ENCODE measurements around the gene NCOA6. TPM values are rescaled to one million over a fixed set of nuclear protein-coding genes. Genes with fewer than 3 reads are reported as not detected.

The NCOA6 gene
- total RNA-seq = 10 to 100 TPM; 16.9 to 26.1 (median 24.0) TPM

DNA sequence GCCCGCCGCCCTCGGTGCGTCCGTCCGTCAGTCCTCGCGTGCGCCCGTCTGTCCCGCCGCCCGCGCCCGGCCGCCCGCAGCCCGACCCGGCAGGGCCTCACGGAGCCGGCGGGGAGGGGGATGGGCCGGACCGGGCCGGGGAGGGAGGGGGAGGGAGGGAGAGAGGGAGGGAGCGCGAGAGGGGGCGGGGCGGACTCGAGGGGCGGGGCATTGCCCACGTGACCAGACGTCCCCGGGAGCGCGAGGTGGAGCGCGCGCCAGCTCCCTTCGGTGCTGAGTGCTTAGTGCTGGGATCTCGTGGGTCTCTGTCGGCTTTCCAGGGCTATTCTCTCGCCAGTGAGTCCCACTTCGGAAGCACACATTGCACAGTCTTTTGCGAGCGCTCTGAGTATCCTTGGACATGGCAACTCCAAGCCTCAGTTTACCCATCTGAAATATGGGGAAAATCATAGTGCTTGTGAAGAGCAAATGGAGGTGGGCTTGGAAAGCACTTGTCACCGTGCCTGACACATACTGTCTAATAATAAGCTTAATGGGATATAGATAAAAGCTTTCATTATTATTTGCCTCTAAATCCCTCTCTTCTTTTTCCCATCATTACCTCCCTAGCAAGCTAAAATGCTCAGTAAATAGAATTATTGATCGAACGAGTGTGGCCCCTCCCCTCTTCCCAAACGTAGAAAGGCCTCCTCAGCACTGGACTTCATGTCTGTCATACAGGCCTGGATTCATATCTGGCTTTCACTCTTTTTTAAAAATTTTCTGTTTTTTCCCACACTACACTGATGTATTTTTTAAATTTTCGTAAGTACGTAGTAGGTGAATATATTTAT is at the start of gene NCOA6:
NCOA6 (minus strand) TSS at position 122 of the 833 bp plus-strand sequence. CDS start 43,296 bp downstream, outside the sequence.
- 30 to 36% methylated on average over 8 to 12 of the region's 52 CpGs for WGBS, 2 donors
- Histone ChIP-seq H3K36me3 (no peaks in the 10 kb centered on the region), H3K4me1 (peaks cover 0 to 44% (median 8%) of the 10 kb centered on the region in 4 donors), H3K27me3 (no peaks in the 10 kb centered on the region), H3K27ac (peak within 1 kb of the TSS; percentile 69 to 95 (median 90)), H3K9me3 (no peaks in the 10 kb centered on the region), H3K4me3 (peak within 1 kb of the TSS; percentile 82 to 97 (median 86))
- TF ChIP-seq EP300 (IDR thresholded peaks at IDR 0.05) (peak in 1 of 2 donors; percentile 23), POLR2A (IDR thresholded peaks at IDR 0.05) (no peak)
- TF ChIP-seq, protein P1, sequence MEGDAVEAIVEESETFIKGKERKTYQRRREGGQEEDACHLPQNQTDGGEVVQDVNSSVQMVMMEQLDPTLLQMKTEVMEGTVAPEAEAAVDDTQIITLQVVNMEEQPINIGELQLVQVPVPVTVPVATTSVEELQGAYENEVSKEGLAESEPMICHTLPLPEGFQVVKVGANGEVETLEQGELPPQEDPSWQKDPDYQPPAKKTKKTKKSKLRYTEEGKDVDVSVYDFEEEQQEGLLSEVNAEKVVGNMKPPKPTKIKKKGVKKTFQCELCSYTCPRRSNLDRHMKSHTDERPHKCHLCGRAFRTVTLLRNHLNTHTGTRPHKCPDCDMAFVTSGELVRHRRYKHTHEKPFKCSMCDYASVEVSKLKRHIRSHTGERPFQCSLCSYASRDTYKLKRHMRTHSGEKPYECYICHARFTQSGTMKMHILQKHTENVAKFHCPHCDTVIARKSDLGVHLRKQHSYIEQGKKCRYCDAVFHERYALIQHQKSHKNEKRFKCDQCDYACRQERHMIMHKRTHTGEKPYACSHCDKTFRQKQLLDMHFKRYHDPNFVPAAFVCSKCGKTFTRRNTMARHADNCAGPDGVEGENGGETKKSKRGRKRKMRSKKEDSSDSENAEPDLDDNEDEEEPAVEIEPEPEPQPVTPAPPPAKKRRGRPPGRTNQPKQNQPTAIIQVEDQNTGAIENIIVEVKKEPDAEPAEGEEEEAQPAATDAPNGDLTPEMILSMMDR (IDR thresholded peaks at IDR 0.05) = no peak
- peak; percentile 81 to 85 for DNase-seq (ENCODE audit: low spot score in 2 of 2)

- Histone ChIP-seq H3K27me3 (no peaks in the 10 kb centered on the region), H3K27ac (peak overlapping the region; percentile 67 to 93 (median 82)), H3K4me3 (no peak overlapping the region), H3K9me3 (no peaks in the 10 kb centered on the region), H3K4me1 (peaks cover 0 to 51% (median 10%) of the 10 kb centered on the region in 4 donors), H3K36me3 (no peaks in the 10 kb centered on the region)
- WGBS, 2 donors = 21 to 38% methylated on average over 2 of the region's 2 CpGs
- TF ChIP-seq, protein P1 (IDR thresholded peaks at IDR 0.05) = peak; percentile 71 to 92 (median 86)
- peak in 1 of 2 donors; percentile 52 for TF ChIP-seq EP300 (IDR thresholded peaks at IDR 0.05)
- no peak for TF ChIP-seq POLR2A (IDR thresholded peaks at IDR 0.05)
- peak; percentile 76 to 96 for DNase-seq (ENCODE audit: low spot score in 2 of 2)
These were observed 48.7 kb upstream of the NCOA6 start for GRCh38 chr20:34874094-34874654.

DNA sequence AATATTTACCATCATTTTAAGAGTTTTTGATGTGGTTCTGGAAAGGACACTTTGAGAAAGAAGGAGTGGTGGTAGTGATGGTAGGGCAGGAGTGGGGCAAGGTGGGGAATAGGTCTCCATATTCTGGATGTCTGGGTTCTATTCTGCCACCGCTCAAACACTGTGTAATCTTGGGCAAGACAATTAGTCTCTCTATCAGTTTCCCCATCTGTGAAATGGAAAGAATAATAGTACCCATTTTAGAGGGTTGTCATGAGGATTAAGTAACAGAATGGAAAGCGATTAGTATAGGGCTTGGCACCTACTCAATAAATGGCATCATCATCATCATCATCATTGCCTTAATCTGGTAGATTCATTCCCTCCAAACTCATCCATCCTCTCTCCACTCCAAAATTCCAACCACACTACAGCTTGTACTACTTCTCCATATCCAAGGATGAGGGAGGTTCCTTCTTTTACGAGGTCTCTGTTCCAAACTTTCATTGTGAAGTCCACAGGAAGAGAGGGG is 48.2 kb upstream of the NCOA6 start:
- no peak for TF ChIP-seq EP300 (IDR thresholded peaks at IDR 0.05)
- TF ChIP-seq, protein P1 (IDR thresholded peaks at IDR 0.05) = no peak
- no peak for TF ChIP-seq POLR2A (IDR thresholded peaks at IDR 0.05)
- WGBS, 2 donors = 52 to 57% methylated on average over 3 of the region's 3 CpGs
- Histone ChIP-seq H3K4me3 (no peak overlapping the region), H3K4me1 (peaks cover 0 to 50% (median 10%) of the 10 kb centered on the region in 4 donors), H3K27ac (peak overlapping the region in 2 of 4 donors; percentile 82 to 93), H3K27me3 (no peaks in the 10 kb centered on the region), H3K9me3 (no peaks in the 10 kb centered on the region), H3K36me3 (no peaks in the 10 kb centered on the region)
- DNase-seq (ENCODE audit: low spot score in 2 of 2) = no peak

DNA sequence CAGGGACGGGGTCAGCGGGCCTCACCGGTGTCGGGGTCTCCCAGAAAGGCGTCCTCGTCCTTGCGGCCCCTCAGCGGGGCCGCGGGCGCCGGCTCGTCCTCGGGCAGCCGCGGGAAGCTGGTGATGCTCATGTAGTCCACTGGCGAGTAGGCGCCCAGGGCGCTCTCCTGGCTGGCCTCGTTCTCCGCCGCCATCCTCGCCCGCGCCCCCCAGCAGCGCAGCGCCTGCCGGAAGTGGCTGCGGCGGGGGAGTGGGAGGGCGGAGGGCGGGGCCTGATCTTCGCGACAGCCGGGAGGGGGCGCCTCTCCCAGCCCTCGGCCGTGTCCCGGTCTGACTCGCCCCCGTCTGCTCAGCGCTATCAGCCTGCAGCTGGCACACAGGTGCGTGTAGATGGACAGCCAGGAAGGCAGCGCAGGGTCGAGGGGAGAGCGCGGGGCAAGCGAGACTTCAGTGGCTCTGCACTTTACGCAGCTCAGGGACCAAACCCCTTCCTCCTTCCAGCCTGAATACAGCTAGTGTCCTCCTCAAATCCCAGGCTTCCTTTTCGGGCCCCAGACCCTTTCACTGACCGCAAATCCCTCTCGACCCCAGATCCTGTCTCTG is 47.3 kb upstream of the NCOA6 start, which contains the start of gene GGT7:
GGT7 (minus strand) TSS at position 235 of the 603 bp plus-strand sequence; CDS start at position 194, 41 bp downstream.
- TF ChIP-seq, protein P1 (IDR thresholded peaks at IDR 0.05) = peak; percentile 70 to 89 (median 80)
- TF ChIP-seq EP300 (IDR thresholded peaks at IDR 0.05) (peak in 1 of 2 donors; percentile 69), POLR2A (IDR thresholded peaks at IDR 0.05) (peak in 1 of 2 donors; percentile 37)

More for the DNA sequence above, 47.3 kb upstream of the NCOA6 start, which contains the start of gene GGT7:
- H3K4me3 ChIP-seq = peak within 1 kb of the TSS; percentile 66 to 85 (median 76)
- WGBS, 2 donors = 0% methylated on average over 23 to 37 of the region's 52 CpGs
- no peaks in the 10 kb centered on the region for H3K9me3 ChIP-seq
- H3K36me3 ChIP-seq = no peaks in the 10 kb centered on the region
- peak within 1 kb of the TSS; percentile 66 to 93 (median 80) for H3K27ac ChIP-seq
- DNase-seq (ENCODE audit: low spot score in 2 of 2) = peak; percentile 59 to 68
- no peaks in the 10 kb centered on the region for H3K27me3 ChIP-seq
- H3K4me1 ChIP-seq = peaks cover 0 to 46% (median 10%) of the 10 kb centered on the region in 4 donors

All from tibial nerve (tissue), 4 donors.